ENCODE measurements around the gene ZCCHC17.

ZCCHC17 gene

DNA sequence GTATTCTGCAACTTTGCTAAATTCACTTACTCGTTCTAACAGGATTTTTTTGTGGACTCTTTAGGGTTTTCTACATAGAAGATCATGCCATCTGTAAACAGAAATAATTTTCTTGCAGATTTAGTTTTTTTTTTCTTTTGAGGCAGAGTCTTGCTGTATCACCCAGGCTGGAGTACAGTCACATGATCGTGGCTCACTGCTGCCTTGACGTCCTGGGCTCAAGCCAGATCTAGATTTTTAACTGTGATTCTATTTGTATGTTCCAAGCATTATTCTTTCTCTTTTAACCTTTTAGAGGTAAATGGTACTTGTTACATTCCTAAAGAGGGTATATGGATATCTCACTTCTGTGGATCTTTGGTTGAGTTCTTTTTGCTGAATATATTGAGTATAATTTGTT is 57.5 kb downstream of the ZCCHC17 start:
- DNase-seq (ENCODE audit: low read depth) = peak; percentile 22
- TF ChIP-seq, protein P1, sequence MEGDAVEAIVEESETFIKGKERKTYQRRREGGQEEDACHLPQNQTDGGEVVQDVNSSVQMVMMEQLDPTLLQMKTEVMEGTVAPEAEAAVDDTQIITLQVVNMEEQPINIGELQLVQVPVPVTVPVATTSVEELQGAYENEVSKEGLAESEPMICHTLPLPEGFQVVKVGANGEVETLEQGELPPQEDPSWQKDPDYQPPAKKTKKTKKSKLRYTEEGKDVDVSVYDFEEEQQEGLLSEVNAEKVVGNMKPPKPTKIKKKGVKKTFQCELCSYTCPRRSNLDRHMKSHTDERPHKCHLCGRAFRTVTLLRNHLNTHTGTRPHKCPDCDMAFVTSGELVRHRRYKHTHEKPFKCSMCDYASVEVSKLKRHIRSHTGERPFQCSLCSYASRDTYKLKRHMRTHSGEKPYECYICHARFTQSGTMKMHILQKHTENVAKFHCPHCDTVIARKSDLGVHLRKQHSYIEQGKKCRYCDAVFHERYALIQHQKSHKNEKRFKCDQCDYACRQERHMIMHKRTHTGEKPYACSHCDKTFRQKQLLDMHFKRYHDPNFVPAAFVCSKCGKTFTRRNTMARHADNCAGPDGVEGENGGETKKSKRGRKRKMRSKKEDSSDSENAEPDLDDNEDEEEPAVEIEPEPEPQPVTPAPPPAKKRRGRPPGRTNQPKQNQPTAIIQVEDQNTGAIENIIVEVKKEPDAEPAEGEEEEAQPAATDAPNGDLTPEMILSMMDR (IDR thresholded peaks at IDR 0.05; ENCODE audit: low read length, missing control alignments) = no peak
- no peak overlapping the region for H3K4me3 ChIP-seq (replicated peaks; ENCODE audit: low read depth, low read length)

- TF ChIP-seq, protein P1 (IDR thresholded peaks at IDR 0.05; ENCODE audit: low read length, missing control alignments) = no peak
- no peak overlapping the region for H3K4me3 ChIP-seq (replicated peaks; ENCODE audit: low read depth, low read length)
- no peak for DNase-seq (ENCODE audit: low read depth)
These were observed 59.6 kb downstream of the ZCCHC17 start for GRCh38 chr1:31356427-31356826.

DNA sequence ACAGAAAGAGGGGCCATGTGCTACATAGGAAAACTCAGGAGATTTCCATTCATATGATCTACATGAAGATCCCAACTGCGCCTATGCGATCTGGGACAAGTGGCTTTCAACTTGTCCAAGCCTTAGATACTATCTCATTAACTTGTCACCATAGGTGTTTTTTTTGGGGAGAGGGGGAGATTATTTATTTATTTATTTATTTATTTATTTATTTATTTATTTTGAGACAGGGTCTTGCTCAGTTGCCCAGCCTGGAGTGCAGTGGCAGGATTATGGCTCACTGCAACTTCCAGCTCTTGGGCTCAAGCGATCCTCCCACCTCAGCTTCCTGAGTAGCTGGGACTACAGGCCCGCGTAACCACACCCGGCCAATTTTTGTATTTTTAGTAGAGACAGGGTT is 64.8 kb downstream of the ZCCHC17 start:
- DNase-seq (ENCODE audit: low read depth) = no peak
- no peak overlapping the region for H3K4me3 ChIP-seq (replicated peaks; ENCODE audit: low read depth, low read length)
- TF ChIP-seq, protein P1 (IDR thresholded peaks at IDR 0.05; ENCODE audit: low read length, missing control alignments) = no peak

GRCh38 chr1:31362032-31362431 is 65.2 kb downstream of the ZCCHC17 start:
- TF ChIP-seq, protein P1 (IDR thresholded peaks at IDR 0.05; ENCODE audit: low read length, missing control alignments) = no peak
- H3K4me3 ChIP-seq (replicated peaks; ENCODE audit: low read depth, low read length) = no peak overlapping the region

GRCh38 chr1:31364561-31365250 is 67.9 kb downstream of the ZCCHC17 start:
- DNase-seq (ENCODE audit: low read depth) = no peak
- H3K4me3 ChIP-seq (replicated peaks; ENCODE audit: low read depth, low read length) = no peak overlapping the region
- TF ChIP-seq, protein P1 (IDR thresholded peaks at IDR 0.05; ENCODE audit: low read length, missing control alignments) = no peak

More at GRCh38 chr1:31362032-31362431, 65.2 kb downstream of the ZCCHC17 start:
- DNase-seq (ENCODE audit: low read depth) = no peak

GRCh38 chr1:31366796-31367195 is 70.0 kb downstream of the ZCCHC17 start:
- TF ChIP-seq, protein P1 (IDR thresholded peaks at IDR 0.05; ENCODE audit: low read length, missing control alignments) = no peak
- no peak overlapping the region for H3K4me3 ChIP-seq (replicated peaks; ENCODE audit: low read depth, low read length)
- no peak for DNase-seq (ENCODE audit: low read depth)

DNA sequence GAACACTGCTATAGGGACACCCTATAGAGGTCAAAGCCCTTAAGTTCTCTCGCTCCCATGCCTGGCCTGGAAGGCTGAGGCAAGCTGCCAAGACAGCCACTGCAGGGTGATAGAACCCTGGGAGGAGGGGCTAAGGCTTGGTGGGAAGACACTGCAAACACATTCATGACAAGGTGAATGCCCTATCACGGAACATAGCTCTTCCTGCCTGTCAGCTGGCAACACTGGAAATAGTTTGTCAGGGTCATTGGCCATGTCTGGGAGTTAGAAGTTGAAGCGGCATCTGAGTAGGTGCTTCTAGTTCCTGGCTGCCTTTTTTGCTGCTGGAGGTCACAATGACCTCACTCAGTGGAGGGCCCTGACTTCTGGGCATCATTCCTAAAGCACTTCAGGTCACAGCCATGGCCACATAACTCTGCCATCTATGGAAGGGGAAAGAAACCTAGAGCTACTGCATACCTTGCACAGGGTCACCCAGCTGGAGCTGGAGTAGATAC is 71.8 kb downstream of the ZCCHC17 start:
- DNase-seq (ENCODE audit: low read depth) = no peak
- H3K4me3 ChIP-seq (replicated peaks; ENCODE audit: low read depth, low read length) = no peak overlapping the region
- TF ChIP-seq, protein P1 (IDR thresholded peaks at IDR 0.05; ENCODE audit: low read length, missing control alignments) = no peak

Data from fibroblast of pulmonary artery (primary cell).